Activated T-cell treated with anti-CD3 and anti-CD28 coated beads for 24 hours (primary cell): ENCODE results near the gene MRPL1.
"Not testable (repeated sequence)": the region's sequence is repeated elsewhere in the genome, so short reads cannot be mapped to it uniquely, and the experiment has no call there.

Experiments
- DNase-seq: peaks from one replicate; pipeline ENCODE4 v3.0.0-alpha.2; 2020; ENCODE audit warnings: low read depth

MRPL1 gene

GRCh38 chr4:77913348-77913747, 50.7 kb downstream of the MRPL1 start:
- DNase-seq = no peak

- DNase-seq = no peak
These were observed 54.4 kb downstream of the MRPL1 start for GRCh38 chr4:77917075-77917474.

- no peak for DNase-seq
These were observed 55.0 kb downstream of the MRPL1 start for GRCh38 chr4:77917601-77918000.

- no peak for DNase-seq
These were observed 57.7 kb downstream of the MRPL1 start for GRCh38 chr4:77920371-77920770.

- DNase-seq = no peak
These were observed 59.1 kb downstream of the MRPL1 start for GRCh38 chr4:77921701-77922100.

GRCh38 chr4:77922158-77923094, 59.8 kb downstream of the MRPL1 start:
- no peak for DNase-seq

GRCh38 chr4:77927991-77928925, 65.6 kb downstream of the MRPL1 start:
- DNase-seq = no peak

- no peak for DNase-seq
These were observed 67.6 kb downstream of the MRPL1 start for GRCh38 chr4:77930154-77930639.

- no peak for DNase-seq
These were observed 68.2 kb downstream of the MRPL1 start for GRCh38 chr4:77930876-77931275.

GRCh38 chr4:77931452-77932135, 69.0 kb downstream of the MRPL1 start:
- no peak for DNase-seq

- no peak for DNase-seq
These were observed 75.9 kb downstream of the MRPL1 start for GRCh38 chr4:77938560-77938959.

- not testable (repeated sequence) for DNase-seq
These were observed 83.3 kb downstream of the MRPL1 start for GRCh38 chr4:77945929-77946328.

GRCh38 chr4:77950203-77950602, 87.6 kb downstream of the MRPL1 start:
- no peak for DNase-seq

GRCh38 chr4:77952457-77952856, 89.8 kb downstream of the MRPL1 start:
- no peak for DNase-seq

GRCh38 chr4:77954690-77955089, 92.1 kb downstream of the MRPL1 start:
- DNase-seq = no peak

GRCh38 chr4:77956917-77957316, 94.3 kb downstream of the MRPL1 start:
- no peak for DNase-seq

GRCh38 chr4:77958897-77959296, 96.3 kb downstream of the MRPL1 start:
- no peak for DNase-seq

GRCh38 chr4:77959566-77960338, 97.1 kb downstream of the MRPL1 start:
- DNase-seq = no peak

GRCh38 chr4:77960367-77960766, 97.7 kb downstream of the MRPL1 start:
- no peak for DNase-seq

GRCh38 chr4:77963004-77963403, 100.4 kb downstream of the MRPL1 start:
- DNase-seq = no peak

- not testable (repeated sequence) for DNase-seq
These were observed 111.0 kb downstream of the MRPL1 start for GRCh38 chr4:77973657-77974056.
